Epithelial cell of prostate (primary cell): Measurements from ENCODE around the gene SRGAP1.
"Not testable (repeated sequence)": the region's sequence is repeated elsewhere in the genome, so short reads cannot be mapped to it uniquely, and the experiment has no call there.

Experiments
- DNase-seq: peaks from one replicate; pipeline ENCODE4 v3.0.0-alpha.2; 2011; ENCODE audit warnings: low read depth, low spot score
- H3K27ac ChIP-seq: fragments of 450-650 bp; 2 replicates; pipeline ENCODE4 v1.5.1; 2017; ENCODE audit warnings: mild to moderate bottlenecking

The SRGAP1 gene

DNA sequence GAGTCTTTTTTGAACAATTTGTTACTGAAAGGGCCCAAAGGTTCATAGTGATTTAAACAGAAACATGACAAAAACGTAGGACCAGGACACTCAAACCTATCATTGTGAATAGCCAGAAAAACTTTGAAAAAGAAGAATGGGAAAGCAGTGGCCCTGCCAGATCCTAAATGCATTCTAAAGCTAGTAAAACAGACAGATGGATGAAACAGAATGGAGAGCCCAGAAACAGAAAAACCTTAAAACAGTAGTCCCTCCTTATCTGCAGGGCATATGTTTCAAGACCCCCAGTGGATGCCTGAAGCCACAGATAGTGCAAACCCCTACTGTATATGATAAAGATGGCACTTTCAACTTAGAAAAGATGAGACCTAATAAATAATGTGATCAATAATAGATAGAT lies 283.9 kb downstream of the SRGAP1 start:
- no peak overlapping the region for H3K27ac ChIP-seq
- DNase-seq, result no peak

DNA sequence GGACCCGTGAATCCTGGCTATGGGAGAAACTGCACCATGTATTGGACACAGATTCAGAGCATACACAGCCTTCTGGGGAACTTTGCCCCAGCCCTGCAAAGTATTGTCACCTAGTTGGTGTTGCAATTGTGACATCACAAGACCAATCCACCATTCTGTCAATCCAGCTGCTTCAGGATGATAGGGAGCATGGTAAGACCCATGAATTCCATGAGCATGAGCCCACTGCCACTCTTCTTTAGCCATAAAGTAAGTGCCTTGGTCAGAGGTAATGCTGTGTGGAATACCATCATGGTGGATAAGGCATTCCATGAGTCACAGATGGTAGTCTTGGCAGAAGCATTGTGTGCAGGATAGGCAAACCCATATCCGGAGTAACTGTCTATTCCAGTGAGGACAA lies 286.0 kb downstream of the SRGAP1 start:
- not testable (repeated sequence) for H3K27ac ChIP-seq, DNase-seq

DNA sequence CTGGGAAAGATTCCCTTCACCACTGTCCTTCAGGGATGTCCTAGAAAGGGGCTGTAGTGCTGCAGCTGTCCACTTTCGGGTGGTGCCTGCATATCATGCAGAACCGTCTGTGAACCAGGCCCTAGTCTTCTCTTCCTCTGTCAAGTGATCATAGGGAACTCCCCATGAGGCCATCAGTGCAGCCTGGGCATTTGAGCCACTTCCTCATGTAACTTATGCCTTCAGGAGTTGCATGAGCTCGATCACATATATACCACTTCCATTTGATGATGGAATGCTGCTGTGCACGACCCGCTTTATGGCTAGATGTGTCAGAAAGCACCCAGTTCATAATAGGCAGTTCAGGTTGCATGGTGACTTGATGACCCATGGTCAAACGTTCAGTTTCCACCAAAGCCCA lies 287.0 kb downstream of the SRGAP1 start:
- not testable (repeated sequence) for DNase-seq

DNA sequence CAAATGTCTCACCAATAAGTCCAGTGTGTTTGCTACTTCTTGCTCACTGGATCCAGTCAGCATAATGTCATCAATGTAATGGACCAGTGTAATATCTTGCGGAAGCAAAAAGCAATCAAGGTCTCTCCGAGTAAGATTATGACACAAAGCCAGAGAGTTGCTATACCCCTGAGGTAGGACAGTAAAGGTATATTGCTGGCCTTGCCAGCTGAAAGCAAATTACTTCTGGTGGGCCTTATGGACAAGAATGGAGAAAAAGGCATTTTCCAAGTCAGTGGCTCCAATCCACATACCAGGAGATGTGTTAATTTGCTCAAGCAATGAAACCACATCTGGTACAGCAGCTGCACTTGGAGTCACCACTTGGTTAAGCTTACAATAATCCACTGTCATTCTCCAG lies 288.2 kb downstream of the SRGAP1 start:
- H3K27ac ChIP-seq, DNase-seq: not testable (repeated sequence)

More for the DNA sequence above, 287.0 kb downstream of the SRGAP1 start:
- H3K27ac ChIP-seq, result not testable (repeated sequence)

DNA sequence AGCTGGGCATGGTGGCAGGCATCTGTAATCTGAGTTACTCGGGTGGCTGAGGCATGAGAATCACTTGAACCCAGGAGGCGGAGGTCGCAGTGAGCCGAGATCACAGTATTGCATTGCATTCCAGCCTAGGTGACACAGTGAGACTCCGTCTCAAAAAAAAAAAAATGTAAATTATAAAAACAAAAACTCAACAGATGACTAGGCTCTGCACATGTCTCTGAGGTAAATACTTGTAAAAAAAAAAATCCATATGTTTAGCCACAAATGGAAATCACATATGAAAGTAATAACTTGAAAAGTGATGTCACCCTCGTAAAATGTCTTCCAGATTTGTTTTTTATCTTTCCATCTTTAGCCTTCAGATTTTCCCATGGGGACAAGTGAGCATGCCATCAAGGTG lies 292.6 kb downstream of the SRGAP1 start:
- H3K27ac ChIP-seq, result no peak overlapping the region
- DNase-seq, result no peak

DNA sequence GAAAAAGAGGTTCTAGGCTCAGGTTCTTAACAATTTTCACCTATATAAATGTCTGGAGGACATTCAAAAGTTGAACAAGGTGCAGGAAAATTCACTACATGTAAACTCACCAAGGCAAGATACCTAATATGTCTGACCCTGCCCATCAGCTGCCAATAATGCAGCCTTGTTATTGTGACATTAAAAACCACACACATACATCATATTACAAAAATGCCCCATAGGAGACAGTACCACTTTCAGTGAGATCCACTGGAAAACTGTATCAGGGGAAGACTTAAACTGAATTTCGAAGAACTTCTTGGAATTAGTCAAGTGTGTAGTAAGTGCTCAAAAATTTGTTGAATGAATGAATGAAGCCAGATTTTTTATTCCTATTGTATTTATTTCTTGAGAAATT lies 294.5 kb downstream of the SRGAP1 start:
- no peak overlapping the region for H3K27ac ChIP-seq
- DNase-seq, result no peak

DNA sequence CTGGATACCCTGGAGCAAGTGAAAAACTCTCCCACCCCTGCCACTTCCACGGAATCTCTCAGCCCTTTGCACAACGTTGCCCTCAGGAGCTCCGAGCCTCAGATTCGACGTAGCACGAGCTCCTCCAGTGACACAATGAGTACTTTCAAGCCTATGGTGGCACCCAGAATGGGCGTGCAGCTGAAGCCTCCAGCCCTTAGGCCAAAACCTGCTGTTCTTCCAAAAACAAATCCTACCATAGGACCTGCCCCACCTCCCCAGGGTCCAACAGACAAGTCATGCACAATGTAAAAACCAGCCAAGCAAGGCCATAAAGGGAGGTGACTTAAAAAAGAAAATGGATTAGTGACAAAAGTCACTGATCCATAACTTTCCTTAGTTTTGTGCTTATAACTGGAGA lies 297.9 kb downstream of the SRGAP1 start:
- H3K27ac ChIP-seq, result no peak overlapping the region

DNA sequence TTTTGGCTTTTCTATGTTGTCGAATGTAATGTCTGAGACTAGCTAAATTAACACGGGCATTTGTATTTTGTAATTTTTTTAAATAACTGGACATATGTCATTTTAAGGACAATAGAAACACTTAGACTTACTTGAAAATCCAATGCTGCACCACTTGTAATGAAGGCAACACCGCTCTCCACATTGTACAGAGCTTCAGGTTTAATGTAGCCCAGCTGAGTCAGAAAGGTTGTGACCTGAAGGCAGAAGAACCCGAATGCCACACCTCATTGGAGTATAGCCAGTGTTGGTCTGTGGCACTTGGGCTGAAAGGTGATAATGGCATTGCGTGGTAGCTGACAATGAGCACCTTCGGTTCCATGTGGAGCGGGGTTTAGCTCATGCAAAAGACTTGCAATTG lies 298.3 kb downstream of the SRGAP1 start:
- DNase-seq, result no peak
- H3K27ac ChIP-seq, result no peak overlapping the region

More for the DNA sequence above, 297.9 kb downstream of the SRGAP1 start:
- DNase-seq, result no peak

DNA sequence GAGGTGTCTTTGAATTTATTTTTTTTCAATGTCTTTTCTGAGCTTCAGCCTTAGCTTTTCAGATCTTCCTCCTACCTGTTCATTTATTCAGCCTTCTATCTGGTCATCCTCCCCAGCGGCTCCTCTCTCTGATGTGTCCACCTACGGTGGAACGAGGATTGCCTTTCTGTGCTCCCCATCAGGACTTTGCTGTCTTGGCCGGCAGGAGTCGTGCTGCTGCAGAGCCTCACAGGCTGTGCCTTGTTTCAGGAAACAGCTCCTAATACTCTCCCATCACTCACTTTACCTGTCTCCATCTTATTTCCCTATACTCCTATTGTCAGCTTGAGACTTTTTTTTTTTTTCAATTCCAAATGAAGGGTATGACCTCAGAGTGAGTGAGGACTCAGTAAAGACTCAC lies 300.7 kb downstream of the SRGAP1 start:
- no peak for DNase-seq
- no peak overlapping the region for H3K27ac ChIP-seq

DNA sequence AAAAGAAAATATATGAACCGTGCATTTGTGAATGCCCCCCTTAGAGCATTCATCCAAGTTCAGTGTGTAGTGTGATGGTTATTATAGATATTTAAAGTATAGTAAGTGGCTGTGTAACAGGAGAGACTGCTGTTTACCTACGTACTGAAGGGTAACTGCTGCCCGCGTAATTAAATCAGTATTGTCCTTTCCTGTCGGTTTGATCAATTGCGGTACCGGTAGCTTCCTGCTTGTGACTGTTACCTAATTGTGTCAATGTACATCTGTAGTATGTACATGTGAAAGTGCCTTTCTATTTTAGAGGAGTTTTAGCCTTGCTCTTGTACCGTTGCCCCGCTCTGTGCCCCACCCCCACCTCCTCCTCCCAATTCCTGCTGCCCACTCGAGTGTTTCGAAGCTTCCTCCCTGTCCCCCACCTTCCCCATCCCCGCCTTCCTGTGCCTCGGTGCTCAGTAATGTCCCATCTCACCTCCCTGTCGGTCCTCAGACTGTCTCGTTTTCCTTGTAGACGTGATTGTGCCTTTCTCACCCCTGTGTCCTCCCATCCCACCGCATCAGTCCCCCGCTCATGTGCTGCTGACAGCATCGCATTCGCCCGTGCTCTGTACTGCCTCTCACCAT lies 302.6 kb downstream of the SRGAP1 start:
- DNase-seq, result no peak
- H3K27ac ChIP-seq, result no peak overlapping the region

DNA sequence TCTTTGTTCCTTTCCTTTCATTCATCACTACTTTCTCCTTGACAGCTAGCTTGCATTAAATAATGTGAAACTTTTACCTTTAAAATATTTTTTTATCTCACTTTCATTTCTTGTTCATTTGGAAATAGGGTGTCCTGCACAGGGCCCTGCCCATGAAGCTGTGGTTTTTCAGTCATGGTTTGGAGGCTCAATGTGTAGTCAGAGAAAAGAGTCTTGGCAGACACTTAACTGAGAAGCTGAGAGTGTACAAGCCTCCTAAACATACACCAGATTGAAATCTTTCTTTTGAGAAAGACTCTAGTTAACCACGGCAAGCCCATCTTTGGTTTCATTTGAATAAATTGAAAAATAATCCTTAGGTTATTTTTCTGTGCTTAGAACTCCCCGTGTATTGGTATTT lies 303.4 kb downstream of the SRGAP1 start:
- no peak for DNase-seq
- no peak overlapping the region for H3K27ac ChIP-seq

DNA sequence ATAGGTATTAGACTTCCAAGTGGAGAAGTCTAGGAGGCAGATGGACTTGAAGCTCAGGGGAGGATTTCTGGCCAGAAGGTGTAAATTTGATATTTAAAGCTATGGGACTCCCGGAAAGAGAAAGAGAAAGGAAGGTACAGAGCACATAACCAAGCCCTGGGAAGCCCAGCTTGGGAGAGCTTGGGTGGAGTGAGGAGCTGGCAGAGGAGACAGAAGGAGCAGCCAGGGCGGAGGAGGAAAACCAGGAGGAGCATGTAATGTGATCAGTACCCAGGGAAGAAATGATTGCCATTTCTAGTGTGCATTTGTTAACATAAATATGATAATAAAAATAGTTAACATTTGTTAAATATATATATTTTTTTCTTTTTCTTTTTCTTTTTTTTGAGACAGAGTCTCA lies 310.2 kb downstream of the SRGAP1 start:
- DNase-seq, result no peak
- no peak overlapping the region for H3K27ac ChIP-seq

DNA sequence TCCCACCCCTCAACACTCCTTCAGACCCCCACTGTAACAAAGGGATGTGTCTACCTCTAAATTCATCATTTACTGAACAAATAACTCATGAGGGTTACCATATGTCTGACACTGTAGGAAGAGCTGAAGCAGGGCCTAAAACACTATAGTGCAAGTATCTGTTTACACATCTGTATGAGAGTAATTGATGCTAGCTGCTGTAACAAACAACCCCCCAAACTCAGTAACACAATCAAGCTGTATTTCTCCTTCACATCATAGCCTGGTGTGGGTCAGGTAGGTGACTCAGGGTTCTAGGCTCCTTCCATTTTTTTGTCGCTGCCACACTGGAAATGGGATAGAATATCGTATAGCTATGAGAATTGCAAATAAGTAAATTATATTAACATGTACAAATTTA lies 312.6 kb downstream of the SRGAP1 start:
- no peak for DNase-seq
- H3K27ac ChIP-seq, result no peak overlapping the region

DNA sequence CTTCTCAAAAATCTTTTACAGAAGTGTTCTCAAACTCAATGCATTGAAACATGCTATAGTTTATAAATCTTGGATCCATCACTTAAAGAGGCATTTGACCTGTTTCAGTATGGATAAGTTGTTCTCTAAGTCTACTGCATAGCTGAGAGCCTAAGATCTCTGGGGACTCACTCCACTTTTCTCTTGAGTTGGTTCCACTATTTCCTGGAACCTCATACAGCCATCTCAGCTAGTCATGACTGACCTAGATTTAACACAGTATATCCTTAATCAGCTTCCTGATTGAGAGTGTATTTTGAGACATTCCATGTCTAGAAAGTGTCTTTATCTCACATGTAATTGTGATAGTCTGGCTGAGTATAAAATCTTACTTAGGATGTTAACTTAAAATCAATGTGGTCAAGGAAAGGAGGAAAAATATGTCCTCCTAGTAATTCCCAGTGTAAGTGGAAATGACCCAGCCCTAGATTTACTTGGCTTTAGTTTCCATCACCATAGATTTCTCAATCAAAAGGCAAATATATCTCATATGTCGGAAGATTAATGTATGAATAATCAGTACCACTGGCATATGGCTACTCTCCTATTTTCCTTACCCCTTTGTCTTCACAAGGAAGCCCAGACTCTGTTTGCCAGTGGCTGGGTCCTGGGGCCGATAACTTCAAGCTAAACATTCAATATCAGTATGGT lies 315.7 kb downstream of the SRGAP1 start:
- DNase-seq, result no peak
- peak overlapping the region; percentile 99 for H3K27ac ChIP-seq

DNA sequence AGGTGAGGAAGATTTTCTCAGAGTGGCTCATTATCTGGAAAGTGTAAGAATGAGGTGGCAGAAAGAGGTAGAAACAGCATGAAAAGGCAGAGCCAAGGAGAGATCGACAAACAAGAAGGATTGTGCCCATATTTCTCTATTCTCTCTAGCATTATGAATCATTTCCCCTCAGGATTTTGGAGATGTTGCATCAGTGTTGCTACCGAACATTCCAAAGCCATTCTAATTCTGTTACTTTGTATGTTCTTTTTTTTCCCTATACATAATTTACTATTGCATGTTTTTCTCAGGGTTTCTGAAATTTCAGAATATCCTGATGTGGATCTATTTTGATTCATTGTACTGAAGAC lies 316.2 kb downstream of the SRGAP1 start:
- peak overlapping the region; percentile 99 for H3K27ac ChIP-seq
- DNase-seq, result no peak

DNA sequence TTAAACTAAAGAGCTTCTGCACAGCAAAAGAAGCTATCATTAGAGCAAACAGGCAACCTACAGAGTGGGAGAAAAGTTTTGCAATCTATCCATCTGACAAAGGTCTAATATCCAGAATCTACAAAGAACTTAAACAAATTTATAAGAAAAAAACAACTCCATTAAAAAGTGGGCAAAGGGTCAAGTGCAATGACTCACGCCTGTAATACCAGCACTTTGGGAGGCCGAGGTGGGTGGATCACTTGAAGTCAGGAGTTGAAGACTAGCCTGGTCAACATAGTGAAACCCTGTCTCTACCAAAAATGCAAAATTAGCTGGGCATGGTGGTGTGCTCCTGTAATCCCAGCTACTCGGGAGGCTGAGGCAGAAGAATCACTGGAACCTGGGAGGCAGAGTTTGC lies 322.1 kb downstream of the SRGAP1 start:
- H3K27ac ChIP-seq, DNase-seq: not testable (repeated sequence)

DNA sequence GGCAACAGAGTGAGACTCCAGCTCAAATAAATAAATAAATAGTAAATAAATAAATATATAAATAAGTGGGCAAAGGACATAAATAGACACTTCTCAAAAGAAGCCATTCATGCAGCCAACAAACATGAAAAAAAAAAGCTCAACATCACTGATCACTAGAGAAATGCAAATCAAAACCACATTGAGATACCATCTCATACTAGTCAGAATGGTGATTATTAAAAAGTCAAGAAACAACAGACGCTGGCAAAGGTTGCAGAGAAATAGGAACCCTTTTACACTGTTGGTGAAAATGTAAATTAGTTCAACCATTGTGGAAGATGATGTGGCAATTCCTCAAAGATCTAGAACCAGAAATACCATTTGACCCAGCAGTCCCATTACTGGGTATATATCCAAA lies 322.5 kb downstream of the SRGAP1 start:
- not testable (repeated sequence) for H3K27ac ChIP-seq, DNase-seq

DNA sequence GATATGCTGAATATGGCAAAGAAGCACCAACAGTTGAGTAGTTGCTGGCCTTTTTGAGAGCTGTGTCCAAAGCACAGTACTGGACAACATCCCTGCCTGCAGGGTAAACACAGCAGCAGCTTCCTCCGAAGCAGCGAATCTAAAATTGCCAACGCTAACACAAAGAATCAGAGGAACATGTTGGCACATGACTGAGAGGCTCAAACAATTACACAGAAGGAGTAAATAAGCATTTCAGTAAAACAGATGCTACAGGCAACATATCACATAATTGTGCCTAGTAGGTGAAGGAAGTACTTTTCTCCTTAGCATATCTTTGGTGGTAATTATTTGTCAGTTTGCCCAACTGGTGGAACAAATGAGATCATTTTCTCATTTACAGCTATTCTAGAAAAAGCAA lies 325.5 kb downstream of the SRGAP1 start:
- H3K27ac ChIP-seq, result peak overlapping the region; percentile 91
- DNase-seq, result peak; percentile 41

DNA sequence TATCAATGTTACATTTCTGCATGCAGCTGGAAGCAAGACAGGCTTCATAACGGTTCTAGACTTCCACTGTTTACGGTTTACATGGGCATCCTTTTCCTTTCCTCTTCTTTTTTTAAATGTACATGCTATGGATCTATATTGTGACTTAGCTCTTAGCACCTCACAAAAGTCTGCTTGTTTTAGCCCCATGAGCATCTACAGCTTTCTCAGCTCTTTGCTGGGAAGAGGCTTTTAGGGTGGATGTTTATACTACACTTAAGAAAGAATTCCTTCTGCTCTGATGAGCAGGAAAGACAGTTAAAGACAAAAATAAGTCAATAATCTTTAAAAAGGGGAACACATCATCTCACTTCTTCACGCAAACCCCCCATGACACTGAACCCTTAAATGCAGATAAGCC lies 326.2 kb downstream of the SRGAP1 start:
- no peak for DNase-seq
- peak overlapping the region; percentile 91 for H3K27ac ChIP-seq

DNA sequence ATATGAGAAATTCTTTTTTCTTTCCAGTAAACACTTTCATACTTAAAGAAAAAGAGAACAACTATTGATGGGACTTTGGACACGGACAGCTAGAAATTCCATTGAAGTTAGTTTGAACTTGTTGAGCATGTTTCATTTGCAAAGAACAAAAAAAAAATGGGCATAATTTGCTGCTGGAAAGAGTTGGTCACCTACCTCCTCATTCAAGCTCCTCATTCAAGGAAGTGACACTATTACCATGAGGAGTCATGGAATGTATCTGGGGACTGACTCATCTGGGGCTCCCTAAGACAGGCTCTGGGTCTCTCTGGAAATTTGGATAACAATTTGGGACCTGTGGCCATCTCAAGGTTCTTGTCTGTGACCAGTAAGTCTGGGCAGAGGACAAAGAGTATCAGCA lies 327.2 kb downstream of the SRGAP1 start:
- DNase-seq, result no peak
- peak overlapping the region; percentile 91 for H3K27ac ChIP-seq

DNA sequence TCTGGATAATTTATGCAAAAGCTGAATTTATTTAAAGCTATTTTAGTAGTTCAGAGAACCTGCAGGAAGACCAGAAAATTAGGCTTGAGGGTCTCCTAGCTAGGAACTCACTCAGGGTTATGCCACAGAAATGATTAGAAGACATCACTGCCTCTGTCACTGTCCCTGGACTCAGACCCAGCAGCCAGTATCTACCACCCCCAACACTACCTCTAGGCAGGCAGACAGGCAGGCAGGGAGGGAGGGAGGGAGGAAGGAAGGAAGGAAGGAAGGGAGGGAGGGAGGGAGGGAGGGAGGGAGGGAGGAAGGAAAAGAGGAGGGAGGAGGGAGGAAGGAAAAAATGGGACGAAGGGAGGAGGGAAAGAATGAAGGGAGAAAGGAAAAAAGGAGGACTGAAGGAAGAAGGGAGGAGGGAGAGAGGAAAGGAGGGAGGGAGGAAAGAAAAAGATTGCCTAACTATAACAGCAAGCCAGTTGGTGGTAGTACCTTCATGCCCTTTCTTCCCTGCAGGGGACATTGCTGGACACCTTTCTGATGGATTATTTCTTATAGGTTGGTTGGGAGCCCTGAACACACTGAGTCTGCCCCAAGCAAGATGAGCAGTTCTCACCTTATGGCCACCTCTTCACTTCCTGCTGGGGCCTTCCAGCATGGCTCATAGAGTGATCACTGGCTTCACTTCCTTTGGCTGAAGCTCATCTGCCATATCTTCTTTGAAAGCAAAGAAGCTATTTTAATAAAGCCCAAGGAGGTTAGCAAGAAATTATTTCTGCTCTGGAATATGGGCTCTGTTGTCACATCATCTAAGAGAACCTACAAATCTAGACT lies 327.9 kb downstream of the SRGAP1 start:
- H3K27ac ChIP-seq, result peak overlapping the region; percentile 91
- DNase-seq, result no peak
